ENCODE data around the gene SLC25A11.

GRCh38 chr17:4972322-4972721 is 32.5 kb upstream of the SLC25A11 start:
- TF ChIP-seq, protein P1, sequence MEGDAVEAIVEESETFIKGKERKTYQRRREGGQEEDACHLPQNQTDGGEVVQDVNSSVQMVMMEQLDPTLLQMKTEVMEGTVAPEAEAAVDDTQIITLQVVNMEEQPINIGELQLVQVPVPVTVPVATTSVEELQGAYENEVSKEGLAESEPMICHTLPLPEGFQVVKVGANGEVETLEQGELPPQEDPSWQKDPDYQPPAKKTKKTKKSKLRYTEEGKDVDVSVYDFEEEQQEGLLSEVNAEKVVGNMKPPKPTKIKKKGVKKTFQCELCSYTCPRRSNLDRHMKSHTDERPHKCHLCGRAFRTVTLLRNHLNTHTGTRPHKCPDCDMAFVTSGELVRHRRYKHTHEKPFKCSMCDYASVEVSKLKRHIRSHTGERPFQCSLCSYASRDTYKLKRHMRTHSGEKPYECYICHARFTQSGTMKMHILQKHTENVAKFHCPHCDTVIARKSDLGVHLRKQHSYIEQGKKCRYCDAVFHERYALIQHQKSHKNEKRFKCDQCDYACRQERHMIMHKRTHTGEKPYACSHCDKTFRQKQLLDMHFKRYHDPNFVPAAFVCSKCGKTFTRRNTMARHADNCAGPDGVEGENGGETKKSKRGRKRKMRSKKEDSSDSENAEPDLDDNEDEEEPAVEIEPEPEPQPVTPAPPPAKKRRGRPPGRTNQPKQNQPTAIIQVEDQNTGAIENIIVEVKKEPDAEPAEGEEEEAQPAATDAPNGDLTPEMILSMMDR (IDR thresholded peaks at IDR 0.05; ENCODE audit: poor library complexity): no peak
- TF ChIP-seq EZH2 (IDR thresholded peaks at IDR 0.05; ENCODE audit: borderline replicate concordance): no peak
- no peak for TF ChIP-seq EZH2phosphoT487 (IDR thresholded peaks at IDR 0.05; ENCODE audit: low read depth, severe bottlenecking, unreplicated experiment)
